C4-2B (cell line): ENCODE measurements around the gene OMP.

Experiments used
- CTCF ChIP-seq: fragments of 450-650 bp; conservative IDR thresholded peaks from 2 replicates; pipeline ENCODE4 v1.5.1; 2017; ENCODE audit warnings: mild to moderate bottlenecking
- ZFX ChIP-seq: fragments of 450-650 bp; IDR thresholded peaks from 2 replicates; pipeline ENCODE4 v1.6.1; 2017

- TF ChIP-seq CTCF (no peak), ZFX (no peak; the same call in 1 of the 2 replicates)
Measured at GRCh38 chr11:77131560-77131959, 28.9 kb downstream of the OMP start.
